CD4-positive, CD25-positive, alpha-beta regulatory T cell (primary cell): ENCODE results near the gene KCNH8. TPM values are rescaled to one million over a fixed set of nuclear protein-coding genes. Genes with fewer than 3 reads are reported as not detected.

Experiments used
- ATAC-seq, 2 donors: fragments of 150-1000 bp; cut with Tn5 transposase; one replicate each; pipeline ENCODE4 v1.10.0; 2021; ENCODE audit warnings: low read depth in 2 of 2, moderate number of reproducible peaks in 2 of 2, moderate library complexity in 1 of 2
- DNase-seq, 3 donors: peaks; one replicate each; pipeline versions ENCODE4 v3.0.0 to v3.0.0-alpha.2; 2012 to 2022; ENCODE audit warnings: mixed read lengths in 1 of 3
- H3K27ac ChIP-seq: one replicate; pipeline ENCODE4 v1.7.0; 2013; ENCODE audit warnings: mild to moderate bottlenecking, low read length; ENCODE audit not compliant: insufficient read depth, poor library complexity, severe bottlenecking
- H3K27me3 ChIP-seq: one replicate; pipeline ENCODE4 v1.7.0; 2013; ENCODE audit warnings: low read length; ENCODE audit not compliant: control insufficient read depth, insufficient read depth
- H3K36me3 ChIP-seq: one replicate; pipeline ENCODE4 v1.7.0; 2013; ENCODE audit warnings: mild to moderate bottlenecking, low read length, moderate library complexity; ENCODE audit not compliant: control insufficient read depth, insufficient read depth
- H3K4me1 ChIP-seq: 2 replicates; pipeline ENCODE4 v1.7.0; 2013; ENCODE audit warnings: mild to moderate bottlenecking, low read length; ENCODE audit not compliant: insufficient read depth, control insufficient read depth, poor library complexity, severe bottlenecking
- H3K4me3 ChIP-seq: one replicate; pipeline ENCODE4 v1.7.0; 2013; ENCODE audit warnings: low read depth, mild to moderate bottlenecking, low read length, moderate library complexity
- H3K9me3 ChIP-seq, 2 experiments: 1 replicate in 1 of 2; 2 replicates in 1 of 2; pipeline ENCODE4 v1.7.0; 2013; ENCODE audit warnings: low read length in 2 of 2, mild to moderate bottlenecking in 1 of 2, moderate library complexity in 1 of 2; ENCODE audit not compliant: control insufficient read depth in 2 of 2
- H3K27ac Mint-ChIP-seq, 3 donors: one replicate each; pipeline ENCODE4 v1.8.0; 2020 to 2022; ENCODE audit warnings: mild to moderate bottlenecking in 3 of 3, mixed read lengths in 3 of 3, moderate library complexity in 2 of 3
- H3K27me3 Mint-ChIP-seq: one replicate; pipeline ENCODE4 v1.8.0; 2022; ENCODE audit warnings: mild to moderate bottlenecking, mixed read lengths
- H3K36me3 Mint-ChIP-seq: one replicate; pipeline ENCODE4 v1.8.0; 2020; ENCODE audit warnings: mixed read lengths
- H3K4me1 Mint-ChIP-seq, 4 donors: one replicate each; pipeline ENCODE4 v1.8.0; 2020 to 2022; ENCODE audit warnings: mixed read lengths in 4 of 4, mild to moderate bottlenecking in 1 of 4
- H3K4me3 Mint-ChIP-seq, 4 donors: one replicate each; pipeline ENCODE4 v1.8.0; 2020 to 2022; ENCODE audit warnings: mild to moderate bottlenecking in 4 of 4, mixed read lengths in 4 of 4, moderate library complexity in 3 of 4
- H3K9me3 Mint-ChIP-seq, 7 donors: one replicate each; pipeline ENCODE4 v1.8.0; 2020 to 2022; ENCODE audit warnings: mixed read lengths in 7 of 7, mild to moderate bottlenecking in 3 of 7, moderate library complexity in 2 of 7
- polyA plus RNA-seq, 4 donors: library from polyadenylated mRNA; unstranded; fragments of 300-500 nt; fragmentation: Illumina TruSeq; gene quantifications; one replicate each; pipeline ENCODE4 v1.2.3, GENCODE V29; 2021
- total RNA-seq: library from RNA; stranded (reverse); gene quantifications from one replicate; pipeline ENCODE4 v1.2.3, GENCODE V29; 2022

Gene KCNH8
- total and polyA plus RNA-seq, 5 donors from 2014 or later, result 0.17 TPM; not detected in 4

- Mint-ChIP-seq H3K4me1 (no peaks in the 10 kb centered on the region), H3K27me3 (no peaks in the 10 kb centered on the region), H3K36me3 (no peaks in the 10 kb centered on the region), H3K9me3 (peaks cover 0 to 11% (median 3%) of the 10 kb centered on the region in 7 donors), H3K27ac (no peak overlapping the region), H3K4me3 (peak overlapping the region in 1 of 4 donors; percentile 11)
- DNase-seq (no peak), ATAC-seq (no peak)
- no peaks in the 10 kb centered on the region for H3K9me3 ChIP-seq
- no peaks in the 10 kb centered on the region for H3K36me3 ChIP-seq
- no peaks in the 10 kb centered on the region for H3K4me1 ChIP-seq
- no peak overlapping the region for H3K27ac ChIP-seq
- H3K27me3 ChIP-seq, result no peaks in the 10 kb centered on the region
- no peak overlapping the region for H3K4me3 ChIP-seq
Observed at GRCh38 chr3:19576343-19576742, 428.0 kb downstream of the KCNH8 start.
